GM18873 (cell line): Measurements from ENCODE around the gene TPM2.
A peak's percentile ranks its signal among the peaks of the same experiment; 100 is the strongest.

Source experiments
- ATAC-seq: cut with Tn5 transposase; IDR thresholded peaks from one replicate; pipeline ENCODE4 v1.9.1; 2021; ENCODE audit warnings: mild to moderate bottlenecking, moderate library complexity, moderate number of reproducible peaks; ENCODE audit not compliant: unreplicated experiment, low FRiP score

The TPM2 gene

DNA sequence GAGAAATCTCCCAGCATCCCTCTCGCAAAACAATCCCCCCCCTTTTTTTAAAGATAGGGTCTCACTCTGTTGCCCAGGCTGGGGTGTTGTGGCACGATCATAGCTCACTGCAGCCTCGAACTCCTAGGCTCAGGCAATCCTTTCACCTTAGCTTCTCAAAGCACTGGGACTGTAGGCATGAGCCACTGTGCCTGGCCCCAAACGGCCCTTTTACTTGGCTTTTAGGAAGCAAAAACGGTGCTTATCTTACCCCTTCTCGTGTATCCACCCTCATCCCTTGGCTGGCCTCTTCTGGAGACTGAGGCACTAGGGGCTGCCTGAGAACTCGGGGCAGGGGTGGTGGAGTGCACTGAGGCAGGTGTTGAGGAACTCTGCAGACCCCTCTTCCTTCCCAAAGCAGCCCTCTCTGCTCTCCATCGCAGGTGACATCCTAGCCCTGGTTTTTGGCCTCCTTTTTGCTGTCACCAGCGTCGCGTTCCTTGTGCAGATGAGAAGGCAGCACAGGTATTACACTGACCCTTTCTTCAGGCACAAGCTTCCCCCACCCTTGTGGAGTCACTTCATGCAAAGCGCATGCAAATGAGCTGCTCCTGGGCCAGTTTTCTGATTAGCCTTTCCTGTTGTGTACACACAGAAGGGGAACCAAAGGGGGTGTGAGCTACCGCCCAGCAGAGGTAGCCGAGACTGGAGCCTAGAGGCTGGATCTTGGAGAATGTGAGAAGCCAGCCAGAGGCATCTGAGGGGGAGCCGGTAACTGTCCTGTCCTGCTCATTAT lies 9.2 kb downstream of the TPM2 start:
- ATAC-seq = peak; percentile 73

DNA sequence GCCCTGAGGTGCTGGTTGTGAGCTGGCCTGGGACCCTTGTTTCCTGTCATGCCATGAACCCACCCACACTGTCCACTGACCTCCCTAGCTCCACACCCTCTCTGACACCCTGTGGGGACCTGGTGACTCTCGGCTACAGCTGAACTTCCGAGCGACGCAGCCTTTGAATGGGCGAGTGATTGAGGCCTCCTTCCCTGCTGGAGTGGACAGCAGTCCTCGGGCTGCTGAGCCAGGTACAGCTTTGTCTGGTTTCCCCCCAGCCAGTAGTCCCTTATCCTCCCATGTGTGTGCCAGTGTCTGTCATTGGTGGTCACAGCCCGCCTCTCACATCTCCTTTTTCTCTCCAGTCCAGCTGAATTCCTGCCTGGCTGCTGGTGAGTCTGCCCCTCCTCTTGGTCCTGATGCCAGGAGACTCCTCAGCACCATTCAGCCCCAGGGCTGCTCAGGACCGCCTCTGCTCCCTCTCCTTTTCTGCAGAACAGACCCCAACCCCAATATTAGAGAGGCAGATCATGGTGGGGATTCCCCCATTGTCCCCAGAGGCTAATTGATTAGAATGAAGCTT lies 9.9 kb downstream of the TPM2 start:
- no peak for ATAC-seq

DNA sequence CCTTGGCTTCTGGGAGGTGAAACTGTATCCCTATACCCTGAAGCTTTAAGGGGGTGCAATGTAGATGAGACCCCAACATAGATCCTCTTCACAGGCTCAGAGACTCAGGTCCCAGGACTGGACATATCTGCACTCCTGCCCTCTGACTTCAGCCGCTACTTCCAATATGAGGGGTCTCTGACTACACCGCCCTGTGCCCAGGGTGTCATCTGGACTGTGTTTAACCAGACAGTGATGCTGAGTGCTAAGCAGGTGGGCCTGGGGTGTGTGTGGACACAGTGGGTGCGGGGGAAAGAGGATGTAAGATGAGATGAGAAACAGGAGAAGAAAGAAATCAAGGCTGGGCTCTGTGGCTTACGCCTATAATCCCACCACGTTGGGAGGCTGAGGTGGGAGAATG lies 10.6 kb downstream of the TPM2 start:
- no peak for ATAC-seq

DNA sequence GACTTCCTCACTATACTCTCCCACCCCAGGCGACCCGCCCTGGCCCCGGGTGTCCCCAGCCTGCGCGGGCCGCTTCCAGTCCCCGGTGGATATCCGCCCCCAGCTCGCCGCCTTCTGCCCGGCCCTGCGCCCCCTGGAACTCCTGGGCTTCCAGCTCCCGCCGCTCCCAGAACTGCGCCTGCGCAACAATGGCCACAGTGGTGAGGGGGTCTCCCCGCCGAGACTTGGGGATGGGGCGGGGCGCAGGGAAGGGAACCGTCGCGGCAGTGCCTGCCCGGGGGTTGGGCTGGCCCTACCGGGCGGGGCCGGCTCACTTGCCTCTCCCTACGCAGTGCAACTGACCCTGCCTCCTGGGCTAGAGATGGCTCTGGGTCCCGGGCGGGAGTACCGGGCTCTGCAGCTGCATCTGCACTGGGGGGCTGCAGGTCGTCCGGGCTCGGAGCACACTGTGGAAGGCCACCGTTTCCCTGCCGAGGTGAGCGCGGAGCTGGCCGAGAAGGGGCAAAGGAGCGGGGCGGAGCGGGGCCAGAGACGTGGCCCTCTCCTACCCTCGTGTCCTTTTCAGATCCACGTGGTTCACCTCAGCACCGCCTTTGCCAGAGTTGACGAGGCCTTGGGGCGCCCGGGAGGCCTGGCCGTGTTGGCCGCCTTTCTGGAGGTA lies 13.9 kb downstream of the TPM2 start:
- no peak for ATAC-seq

DNA sequence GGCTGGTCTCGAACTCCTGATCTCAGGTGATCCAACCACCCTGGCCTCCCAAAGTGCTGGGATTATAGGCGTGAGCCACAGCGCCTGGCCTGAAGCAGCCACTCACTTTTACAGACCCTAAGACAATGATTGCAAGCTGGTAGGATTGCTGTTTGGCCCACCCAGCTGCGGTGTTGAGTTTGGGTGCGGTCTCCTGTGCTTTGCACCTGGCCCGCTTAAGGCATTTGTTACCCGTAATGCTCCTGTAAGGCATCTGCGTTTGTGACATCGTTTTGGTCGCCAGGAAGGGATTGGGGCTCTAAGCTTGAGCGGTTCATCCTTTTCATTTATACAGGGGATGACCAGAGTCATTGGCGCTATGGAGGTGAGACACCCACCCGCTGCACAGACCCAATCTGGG lies 14.5 kb downstream of the TPM2 start:
- ATAC-seq = no peak

DNA sequence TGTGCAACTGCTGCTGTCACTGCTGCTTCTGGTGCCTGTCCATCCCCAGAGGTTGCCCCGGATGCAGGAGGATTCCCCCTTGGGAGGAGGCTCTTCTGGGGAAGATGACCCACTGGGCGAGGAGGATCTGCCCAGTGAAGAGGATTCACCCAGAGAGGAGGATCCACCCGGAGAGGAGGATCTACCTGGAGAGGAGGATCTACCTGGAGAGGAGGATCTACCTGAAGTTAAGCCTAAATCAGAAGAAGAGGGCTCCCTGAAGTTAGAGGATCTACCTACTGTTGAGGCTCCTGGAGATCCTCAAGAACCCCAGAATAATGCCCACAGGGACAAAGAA lies 15.7 kb downstream of the TPM2 start:
- no peak for ATAC-seq

DNA sequence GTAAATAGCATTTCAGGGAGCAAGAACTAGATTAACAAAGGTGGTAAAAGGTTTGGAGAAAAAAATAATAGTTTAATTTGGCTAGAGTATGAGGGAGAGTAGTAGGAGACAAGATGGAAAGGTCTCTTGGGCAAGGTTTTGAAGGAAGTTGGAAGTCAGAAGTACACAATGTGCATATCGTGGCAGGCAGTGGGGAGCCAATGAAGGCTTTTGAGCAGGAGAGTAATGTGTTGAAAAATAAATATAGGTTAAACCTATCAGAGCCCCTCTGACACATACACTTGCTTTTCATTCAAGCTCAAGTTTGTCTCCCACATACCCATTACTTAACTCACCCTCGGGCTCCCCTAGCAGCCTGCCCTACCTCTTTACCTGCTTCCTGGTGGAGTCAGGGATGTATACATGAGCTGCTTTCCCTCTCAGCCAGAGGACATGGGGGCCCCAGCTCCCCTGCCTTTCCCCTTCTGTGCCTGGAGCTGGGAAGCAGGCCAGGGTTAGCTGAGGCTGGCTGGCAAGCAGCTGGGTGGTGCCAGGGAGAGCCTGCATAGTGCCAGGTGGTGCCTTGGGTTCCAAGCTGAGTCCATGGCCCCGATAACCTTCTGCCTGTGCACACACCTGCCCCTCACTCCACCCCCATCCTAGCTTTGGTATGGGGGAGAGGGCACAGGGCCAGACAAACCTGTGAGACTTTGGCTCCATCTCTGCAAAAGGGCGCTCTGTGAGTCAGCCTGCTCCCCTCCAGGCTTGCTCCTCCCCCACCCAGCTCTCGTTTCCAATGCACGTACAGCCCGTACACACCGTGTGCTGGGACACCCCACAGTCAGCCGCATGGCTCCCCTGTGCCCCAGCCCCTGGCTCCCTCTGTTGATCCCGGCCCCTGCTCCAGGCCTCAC lies 16.3 kb downstream of the TPM2 start, which contains the start of gene CA9:
CA9 (plus strand) TSS at position 797 of the 893 bp plus-strand sequence; CDS start at position 829, 32 bp downstream.
- no peak for ATAC-seq

DNA sequence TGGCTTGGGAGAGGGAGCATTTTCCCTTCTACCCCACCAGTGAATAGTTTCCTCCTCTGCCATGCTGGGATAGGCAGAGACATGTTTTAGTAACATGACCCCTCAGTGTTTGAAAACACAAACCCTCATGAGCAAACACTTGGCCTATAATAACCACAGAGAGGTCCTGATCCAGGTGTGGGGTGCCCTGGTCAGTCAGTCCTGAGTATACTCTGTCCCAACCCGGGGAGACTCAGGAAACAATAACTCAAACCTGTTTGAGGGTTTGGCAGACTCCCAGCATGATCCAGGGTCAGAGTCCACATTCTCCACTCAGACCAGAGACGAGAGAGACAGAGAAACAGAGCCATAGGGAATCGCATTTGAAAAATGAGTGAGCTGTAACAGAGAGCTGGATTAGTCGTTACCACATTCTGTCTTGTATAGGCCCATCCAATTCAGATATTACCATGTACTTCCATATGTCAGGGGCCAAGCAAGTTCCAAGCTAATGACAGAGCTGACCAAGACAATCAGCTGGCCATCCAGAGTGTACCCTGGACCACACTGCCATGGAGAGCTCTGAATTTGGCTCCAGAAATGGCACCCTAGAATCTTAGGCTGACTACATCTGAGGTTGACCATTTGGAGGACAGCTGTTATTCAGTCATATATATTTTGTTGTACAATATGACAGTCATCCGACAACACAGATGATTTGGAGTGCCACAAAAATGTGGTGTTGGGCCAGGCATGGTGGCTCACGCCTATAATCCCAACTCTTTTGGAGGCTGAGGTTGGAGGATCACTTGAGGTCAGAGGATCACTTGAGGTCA lies 20.2 kb downstream of the TPM2 start:
- no peak for ATAC-seq

DNA sequence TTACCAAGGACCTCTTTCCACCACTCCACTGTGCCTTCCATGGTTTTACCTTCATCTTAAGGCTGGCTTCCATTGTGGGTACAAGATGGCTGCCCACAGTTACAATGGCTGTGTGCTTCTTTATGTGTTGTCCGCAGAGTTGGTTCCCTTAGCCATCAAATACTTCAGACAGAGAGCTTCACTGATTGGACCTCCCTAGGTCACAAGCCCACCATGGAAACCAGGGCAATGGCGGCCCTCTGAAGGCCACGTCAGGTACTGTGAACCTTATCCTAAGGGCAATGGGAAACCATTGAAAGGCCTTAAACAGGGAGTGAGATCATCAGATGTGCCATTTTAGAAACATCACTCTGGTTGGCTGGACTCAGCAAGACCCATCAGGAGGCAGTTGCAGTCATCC lies 21.8 kb downstream of the TPM2 start:
- no peak for ATAC-seq

DNA sequence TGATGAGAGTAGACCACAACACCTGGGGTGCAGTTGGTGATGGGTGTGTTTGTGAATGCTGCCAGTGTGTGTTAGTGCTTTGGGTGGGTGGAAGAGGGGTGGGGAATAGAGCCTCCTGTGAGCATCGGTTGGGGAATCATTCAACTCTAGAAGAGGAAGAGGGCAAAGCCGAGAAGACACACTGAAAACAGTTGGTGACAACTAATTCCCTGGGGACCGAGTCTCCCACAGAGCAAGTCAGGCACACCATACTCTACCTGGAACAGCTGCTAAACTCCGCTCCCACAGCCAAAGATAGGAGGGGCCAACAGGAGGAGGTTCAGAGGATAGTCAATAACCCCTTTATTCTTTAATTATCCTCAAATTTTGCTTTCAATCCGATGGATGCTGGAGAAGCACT lies 23.2 kb downstream of the TPM2 start:
- no peak for ATAC-seq

DNA sequence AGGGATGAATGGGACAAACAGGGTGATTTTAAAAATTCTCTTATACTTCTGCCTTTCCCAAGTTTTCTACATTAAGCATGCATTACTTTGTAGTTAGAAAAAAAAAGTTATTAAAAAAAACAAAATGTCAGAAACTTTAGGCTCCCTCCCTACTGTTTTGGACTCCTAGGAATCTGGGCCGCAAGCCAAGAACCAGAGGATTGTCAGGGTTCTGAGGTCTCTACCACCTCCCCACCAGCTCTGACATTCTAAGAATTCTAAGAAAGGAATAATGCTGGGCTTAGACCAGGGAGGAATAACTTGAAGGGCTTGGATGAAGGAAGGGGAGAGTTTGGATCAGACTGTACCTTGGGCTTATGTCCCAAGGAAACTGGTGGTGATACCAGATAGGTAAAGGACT lies 23.7 kb downstream of the TPM2 start:
- no peak for ATAC-seq

DNA sequence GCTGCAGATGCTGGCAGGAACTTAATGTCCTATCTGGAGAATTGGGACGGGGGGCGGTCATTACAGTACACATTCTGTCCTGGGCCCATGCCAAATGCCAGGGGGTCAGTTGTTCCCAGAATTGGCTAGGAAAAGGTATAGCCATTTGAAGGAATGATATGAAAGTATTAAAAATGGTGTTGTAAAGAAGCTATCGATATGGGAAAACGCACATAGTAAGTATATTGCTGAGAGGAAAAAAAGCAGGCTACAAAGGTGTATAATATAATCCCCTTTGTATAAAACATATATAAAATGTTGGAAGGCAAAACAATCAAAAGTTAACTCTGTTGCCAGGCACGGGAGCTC lies 24.3 kb downstream of the TPM2 start:
- no peak for ATAC-seq

DNA sequence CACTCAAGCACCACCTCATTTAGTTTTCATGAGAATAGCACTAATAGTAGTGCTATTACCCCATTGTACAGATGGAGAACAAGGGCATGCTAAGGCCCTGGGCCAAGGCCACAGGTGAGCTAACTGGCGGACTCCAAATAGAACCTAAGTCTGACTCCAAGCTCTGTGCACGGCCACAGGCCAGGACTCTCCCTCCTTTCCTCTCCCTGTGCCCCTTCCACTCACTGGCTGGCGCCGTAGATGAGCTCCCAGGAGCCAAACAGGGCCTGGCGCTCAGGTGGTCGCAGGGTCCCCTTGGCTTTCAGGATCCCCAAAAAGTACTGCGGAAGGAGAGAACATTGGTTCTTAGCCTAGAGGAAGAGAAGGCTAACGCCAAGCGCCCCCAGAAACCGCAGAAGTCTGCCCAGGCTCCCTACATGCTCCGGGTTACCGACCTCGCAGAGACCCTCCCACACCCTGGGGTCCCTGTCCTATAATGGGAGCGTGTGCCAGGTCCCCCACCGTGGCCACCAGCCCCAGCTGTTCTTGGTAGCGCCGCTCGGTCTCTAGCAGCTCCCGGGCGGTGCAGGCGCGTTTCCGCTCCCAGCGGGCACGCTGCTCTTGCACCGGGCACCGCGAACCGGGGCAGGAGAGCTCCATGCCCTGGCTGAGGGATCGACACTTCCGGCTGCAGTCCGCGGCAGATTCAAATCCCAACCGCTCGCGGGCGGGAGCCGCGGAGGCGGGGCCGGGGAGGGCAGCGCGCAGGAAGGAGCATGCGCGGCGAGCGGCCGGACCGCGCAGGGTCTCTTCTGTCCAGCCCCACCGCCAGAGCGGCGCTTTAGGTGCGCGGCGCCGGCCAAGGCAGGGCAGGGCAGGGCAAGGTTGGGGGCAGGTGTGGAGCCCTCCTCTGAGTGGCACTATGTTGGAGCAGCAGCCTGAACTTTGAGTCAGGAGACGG lies 24.9 kb downstream of the TPM2 start, which contains the start of gene ARHGEF39:
ARHGEF39 (minus strand) TSS at position 665 of the 940 bp plus-strand sequence; CDS start at position 639, 26 bp downstream.
- peak; percentile 43 for ATAC-seq

DNA sequence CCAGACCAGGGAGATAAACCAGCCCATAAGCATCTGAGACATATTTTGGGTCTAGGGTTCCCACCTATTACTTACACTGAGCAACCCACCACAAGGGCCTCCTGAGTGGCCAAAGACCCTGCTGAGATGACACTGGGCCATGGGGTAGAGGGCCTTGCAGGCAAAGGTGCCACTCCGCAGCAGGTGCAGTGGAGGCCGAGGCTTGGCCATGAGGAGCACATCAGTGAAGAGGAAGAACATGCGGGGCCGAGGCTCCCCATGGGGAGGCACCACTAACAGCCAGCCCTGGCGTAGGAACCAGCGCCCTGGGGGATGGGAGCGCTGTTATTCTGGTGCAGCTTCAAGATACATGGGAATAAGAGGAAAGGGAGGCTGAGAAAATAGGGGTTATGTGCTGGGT lies 27.3 kb downstream of the TPM2 start:
- ATAC-seq = no peak

DNA sequence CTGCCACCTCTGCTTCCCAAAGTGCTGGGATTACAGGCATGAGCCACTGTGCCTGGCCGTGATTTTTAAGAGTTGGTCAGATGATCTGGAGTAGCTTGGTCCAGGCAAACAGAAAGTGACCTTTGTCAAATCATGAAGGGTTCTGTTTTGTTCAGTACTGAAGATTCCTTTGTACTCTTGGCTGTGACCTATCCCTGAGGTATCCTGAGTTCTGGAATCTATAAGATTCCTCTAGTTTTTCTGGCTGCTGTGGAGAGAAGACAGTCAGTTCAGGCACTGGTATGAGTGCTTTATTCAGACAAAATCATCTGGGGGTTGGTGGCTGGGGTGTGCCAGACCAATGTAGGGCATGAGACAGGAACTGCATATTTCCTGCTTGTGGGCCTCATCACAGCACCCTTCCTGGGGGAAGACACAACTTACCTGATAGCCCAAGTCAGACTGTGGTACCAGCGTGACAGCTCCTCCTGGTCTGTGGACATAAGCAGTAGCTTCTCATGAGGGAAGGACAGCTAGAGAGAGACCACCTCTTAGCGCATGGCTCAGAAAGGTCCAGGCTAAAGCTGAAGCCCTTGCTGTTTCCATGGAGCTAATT lies 27.9 kb downstream of the TPM2 start:
- no peak for ATAC-seq

DNA sequence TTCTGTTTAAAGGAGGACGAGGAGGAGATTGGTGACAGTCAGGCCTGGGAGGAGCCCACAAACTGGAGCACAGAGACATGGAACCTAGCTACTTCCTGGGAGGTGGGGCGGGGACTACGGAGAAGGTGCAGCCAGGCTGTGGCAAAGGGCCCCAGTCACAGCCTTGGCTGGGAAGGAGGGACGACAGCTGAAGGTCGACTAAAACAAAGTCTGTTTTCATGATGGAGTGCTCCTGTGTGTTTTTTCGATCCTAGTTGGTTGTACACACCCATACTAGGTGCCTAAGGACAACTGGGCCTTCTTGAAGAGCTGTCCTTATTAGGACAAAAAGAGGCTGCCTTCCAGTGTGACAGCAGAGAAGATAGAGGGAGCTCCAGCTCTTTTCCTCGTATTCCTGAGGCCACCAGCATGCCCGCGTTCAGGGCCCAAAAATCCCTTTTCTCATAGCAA lies 28.7 kb downstream of the TPM2 start:
- ATAC-seq = no peak

DNA sequence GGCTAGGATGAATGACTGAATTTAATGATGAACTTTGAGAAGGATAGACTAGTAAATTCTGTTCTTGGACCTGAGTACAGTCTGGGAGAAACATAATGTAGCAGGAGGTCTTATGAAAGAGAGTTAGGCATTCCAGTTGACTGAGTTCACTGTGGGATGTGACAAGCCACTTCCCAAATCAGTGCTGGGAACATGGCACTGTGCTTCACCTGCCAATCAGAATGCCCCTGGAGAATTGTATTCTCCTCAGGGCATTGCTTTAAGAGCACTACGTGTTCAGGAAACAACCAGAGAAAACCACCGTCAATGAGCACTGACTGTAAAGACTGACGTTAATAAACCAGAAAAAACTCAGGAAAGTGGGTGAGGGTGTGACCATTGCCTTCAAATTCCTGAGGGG lies 30.4 kb downstream of the TPM2 start:
- no peak for ATAC-seq

DNA sequence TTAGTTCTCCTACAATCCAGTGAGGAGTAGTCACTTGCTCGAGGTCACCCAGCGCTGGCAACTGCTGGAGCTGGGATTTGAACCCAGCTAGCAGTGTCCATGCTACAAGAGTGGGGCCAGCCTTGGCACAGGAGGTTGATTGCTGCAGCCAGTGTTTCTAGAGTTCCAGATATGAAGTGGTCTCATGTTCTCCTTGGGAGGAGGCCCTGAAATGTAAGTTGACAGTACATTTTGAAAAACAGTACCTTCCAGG lies 30.8 kb downstream of the TPM2 start:
- ATAC-seq = no peak
